ENCODE data around the gene CDHR3. TPM values are rescaled to one million over a fixed set of nuclear protein-coding genes. Genes with fewer than 3 reads are reported as not detected.

The CDHR3 gene
- total RNA-seq, 1 experiment from 2014 or later = 3.3 TPM

DNA sequence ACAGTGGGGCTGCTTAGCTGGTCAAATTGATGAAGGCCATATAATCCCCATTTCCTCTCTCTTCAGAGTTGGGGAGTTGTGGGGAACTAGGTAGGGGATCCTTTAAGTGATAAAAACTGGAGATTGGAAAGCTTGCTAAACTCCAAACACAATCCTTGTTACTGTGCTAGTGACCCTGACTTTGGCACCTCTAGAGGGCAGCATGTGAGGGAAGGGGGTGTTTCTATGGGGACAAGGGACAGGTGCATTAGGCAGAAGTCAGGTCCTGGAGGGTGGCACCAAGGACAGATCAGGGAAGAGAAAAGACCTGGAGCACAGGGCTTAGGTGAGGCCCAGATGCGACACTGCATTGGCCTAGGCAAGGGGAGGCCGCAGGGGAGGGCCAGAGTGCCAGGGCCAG lies 66.9 kb downstream of the CDHR3 start:
- WGBS (ENCODE audit: extremely low coverage, insufficient read length, low lambda C conversion rate) = no CpG with 5 or more reads among the region's 2 CpGs
- no peak overlapping the region for H2BK120ac ChIP-seq (ENCODE audit: low read depth, low read length, poor library complexity, severe bottlenecking)
- no peak overlapping the region for H2BK5ac ChIP-seq (ENCODE audit: insufficient read length, low read length)
- no peak overlapping the region for H3K18ac ChIP-seq (ENCODE audit: insufficient read length, low read depth, low read length)
- H2BK20ac ChIP-seq (ENCODE audit: low read depth, low read length, poor library complexity, severe bottlenecking) = no peak overlapping the region
- H2AFZ ChIP-seq (ENCODE audit: low read length) = no peak overlapping the region
- no peak overlapping the region for H3K9ac ChIP-seq (ENCODE audit: extremely low read depth, insufficient read length, low read length)
- no peak overlapping the region for H3K4me2 ChIP-seq (ENCODE audit: insufficient read depth, insufficient read length, low read length)
- H3K23me2 ChIP-seq (ENCODE audit: insufficient read length, low read depth, low read length, poor library complexity, severe bottlenecking) = no peaks in the 10 kb centered on the region
- H4K20me1 ChIP-seq (ENCODE audit: control insufficient read depth, insufficient read depth, insufficient read length) = no peaks in the 10 kb centered on the region
- no peaks in the 10 kb centered on the region for H3K27me3 ChIP-seq (ENCODE audit: insufficient read depth, low read length)
- no peak overlapping the region for H3K14ac ChIP-seq (ENCODE audit: insufficient read depth, low read length)
- H4K91ac ChIP-seq (ENCODE audit: insufficient read length, low read depth, low read length) = no peak overlapping the region
- H2AK5ac ChIP-seq (ENCODE audit: insufficient read length, low read length) = no peak overlapping the region
- Mint-ChIP-seq H3K4me1 (peaks cover 27 to 29% of the 10 kb centered on the region in 2 experiments), H3K9me3 (no peaks in the 10 kb centered on the region), H3K4me3 (no peak overlapping the region), H3K27ac (no peak overlapping the region), H3K27me3 (ENCODE audit: low read depth) (peaks cover 8% of the 10 kb centered on the region), H3K36me3 (ENCODE audit: insufficient read depth in 1 of 3, low read depth in 3 of 3) (no peaks in the 10 kb centered on the region)
- no peak overlapping the region for H3K4ac ChIP-seq (ENCODE audit: low read depth, low read length)
- H4K8ac ChIP-seq (replicated peaks; ENCODE audit: insufficient read length, low read depth, low read length) = no peak overlapping the region
- DNase-seq = no peak
- no peak overlapping the region for H3K23ac ChIP-seq (ENCODE audit: insufficient read length, low read depth, low read length)
- no peak overlapping the region for H2BK15ac ChIP-seq (ENCODE audit: low read depth, low read length)
- H3K4me1 ChIP-seq (ENCODE audit: insufficient read depth, low read length) = peaks cover 8% of the 10 kb centered on the region; the same call in 1 of the 2 replicates
- TF ChIP-seq, protein P1, sequence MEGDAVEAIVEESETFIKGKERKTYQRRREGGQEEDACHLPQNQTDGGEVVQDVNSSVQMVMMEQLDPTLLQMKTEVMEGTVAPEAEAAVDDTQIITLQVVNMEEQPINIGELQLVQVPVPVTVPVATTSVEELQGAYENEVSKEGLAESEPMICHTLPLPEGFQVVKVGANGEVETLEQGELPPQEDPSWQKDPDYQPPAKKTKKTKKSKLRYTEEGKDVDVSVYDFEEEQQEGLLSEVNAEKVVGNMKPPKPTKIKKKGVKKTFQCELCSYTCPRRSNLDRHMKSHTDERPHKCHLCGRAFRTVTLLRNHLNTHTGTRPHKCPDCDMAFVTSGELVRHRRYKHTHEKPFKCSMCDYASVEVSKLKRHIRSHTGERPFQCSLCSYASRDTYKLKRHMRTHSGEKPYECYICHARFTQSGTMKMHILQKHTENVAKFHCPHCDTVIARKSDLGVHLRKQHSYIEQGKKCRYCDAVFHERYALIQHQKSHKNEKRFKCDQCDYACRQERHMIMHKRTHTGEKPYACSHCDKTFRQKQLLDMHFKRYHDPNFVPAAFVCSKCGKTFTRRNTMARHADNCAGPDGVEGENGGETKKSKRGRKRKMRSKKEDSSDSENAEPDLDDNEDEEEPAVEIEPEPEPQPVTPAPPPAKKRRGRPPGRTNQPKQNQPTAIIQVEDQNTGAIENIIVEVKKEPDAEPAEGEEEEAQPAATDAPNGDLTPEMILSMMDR (conservative IDR thresholded peaks at IDR 0.05) = peak; percentile 51
- no peaks in the 10 kb centered on the region for H3K79me1 ChIP-seq (ENCODE audit: insufficient read depth, low read depth, low read length, poor library complexity, severe bottlenecking)
- no peak overlapping the region for H3K27ac ChIP-seq (ENCODE audit: insufficient read length, low read depth, low read length)
- H2BK12ac ChIP-seq (ENCODE audit: insufficient read length, low read depth, low read length) = no peak overlapping the region
- no peaks in the 10 kb centered on the region for H3K9me3 ChIP-seq (ENCODE audit: control insufficient read depth, low read depth, low read length)
- H4K5ac ChIP-seq (ENCODE audit: insufficient read length, low read depth, low read length) = no peak overlapping the region
- H3T11ph ChIP-seq (ENCODE audit: low read length) = no peak overlapping the region
- H3K56ac ChIP-seq (ENCODE audit: insufficient read length, low read depth, low read length) = no peak overlapping the region
- H3K79me2 ChIP-seq (ENCODE audit: insufficient read depth, low read length) = no peaks in the 10 kb centered on the region

All from H9 (cell line).